Prostate gland (tissue), 2 donors: Measurements from ENCODE around the gene ESYT2.

Experiments used
- POLR2AphosphoS5 ChIP-seq: sonication (generic); formaldehyde crosslinking; IDR thresholded peaks from one replicate; pipeline ENCODE4 v1.6.1; 2017; ENCODE audit warnings: antibody characterized with exemption
- TF ChIP-seq, protein P1 (sequence below), 4 experiments: fragments of 200-600 bp in 2 of 4; fragments of 450-650 bp in 2 of 4; sonication (generic) in 2 of 4; IDR thresholded peaks; 1 replicate in 3 of 4; 2 replicates in 1 of 4; pipeline ENCODE4 v1.5.1; 2016 to 2019; ENCODE audit warnings: antibody characterized with exemption in 4 of 4, mild to moderate bottlenecking in 2 of 4, moderate library complexity in 2 of 4

DNA sequence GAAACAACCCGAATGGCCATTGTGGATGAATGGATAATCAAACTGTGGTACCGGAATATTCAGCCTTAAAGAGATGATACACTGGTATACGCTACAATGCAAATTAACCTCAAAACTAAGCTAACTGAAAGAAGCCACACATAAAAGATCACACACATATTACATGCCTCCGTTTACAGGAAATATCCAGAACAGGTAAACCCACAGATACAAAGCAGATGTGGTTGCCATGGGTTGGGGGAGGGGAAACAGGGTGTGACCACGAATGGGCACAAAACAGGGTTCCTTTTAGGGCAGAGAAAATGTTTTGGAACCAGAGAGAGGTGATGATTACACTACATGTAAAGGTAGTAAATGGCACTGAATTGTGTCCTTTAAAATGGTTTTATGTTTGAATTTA is 16.6 kb downstream of the ESYT2 start:
- no peak for TF ChIP-seq POLR2AphosphoS5
- TF ChIP-seq, protein P1, sequence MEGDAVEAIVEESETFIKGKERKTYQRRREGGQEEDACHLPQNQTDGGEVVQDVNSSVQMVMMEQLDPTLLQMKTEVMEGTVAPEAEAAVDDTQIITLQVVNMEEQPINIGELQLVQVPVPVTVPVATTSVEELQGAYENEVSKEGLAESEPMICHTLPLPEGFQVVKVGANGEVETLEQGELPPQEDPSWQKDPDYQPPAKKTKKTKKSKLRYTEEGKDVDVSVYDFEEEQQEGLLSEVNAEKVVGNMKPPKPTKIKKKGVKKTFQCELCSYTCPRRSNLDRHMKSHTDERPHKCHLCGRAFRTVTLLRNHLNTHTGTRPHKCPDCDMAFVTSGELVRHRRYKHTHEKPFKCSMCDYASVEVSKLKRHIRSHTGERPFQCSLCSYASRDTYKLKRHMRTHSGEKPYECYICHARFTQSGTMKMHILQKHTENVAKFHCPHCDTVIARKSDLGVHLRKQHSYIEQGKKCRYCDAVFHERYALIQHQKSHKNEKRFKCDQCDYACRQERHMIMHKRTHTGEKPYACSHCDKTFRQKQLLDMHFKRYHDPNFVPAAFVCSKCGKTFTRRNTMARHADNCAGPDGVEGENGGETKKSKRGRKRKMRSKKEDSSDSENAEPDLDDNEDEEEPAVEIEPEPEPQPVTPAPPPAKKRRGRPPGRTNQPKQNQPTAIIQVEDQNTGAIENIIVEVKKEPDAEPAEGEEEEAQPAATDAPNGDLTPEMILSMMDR (IDR thresholded peaks at IDR 0.05) = no peak
